ENCODE data around the gene PLCB3. TPM values are rescaled to one million over a fixed set of nuclear protein-coding genes. Genes with fewer than 3 reads are reported as not detected.
A peak's percentile ranks its signal among the peaks of the same experiment; 100 is the strongest.

PLCB3 gene
- polyA plus RNA-seq, 1 donor from 2014 or later, result 2.1 TPM

- Histone ChIP-seq H4K20me1 (ENCODE audit: insufficient read depth) (no peaks in the 10 kb centered on the region), H3K27me3 (ENCODE audit: insufficient read depth, low read depth, low read length) (peaks cover 45% of the 10 kb centered on the region), H3K36me3 (ENCODE audit: insufficient read depth, low read length) (no peaks in the 10 kb centered on the region), H3K79me2 (replicated peaks; ENCODE audit: insufficient read depth, low read length) (peaks cover 2% of the 10 kb centered on the region), H3K9ac (ENCODE audit: low read length) (no peak overlapping the region), H3K9me3 (ENCODE audit: low read length) (no peaks in the 10 kb centered on the region), H2AFZ (ENCODE audit: low read depth, low read length) (no peak overlapping the region), H3K4me3 (ENCODE audit: low read length) (no peak overlapping the region), H3K9me2 (ENCODE audit: insufficient read depth, low read length) (no peaks in the 10 kb centered on the region), H3K4me2 (ENCODE audit: low read length) (no peak overlapping the region), H3K27ac (ENCODE audit: low read length) (no peak overlapping the region), H3F3A (ENCODE audit: insufficient read depth, low read length, poor library complexity, severe bottlenecking) (no peaks in the 10 kb centered on the region)
- TF ChIP-seq RAD21 (conservative IDR thresholded peaks at IDR 0.05) (no peak), EZH2 (IDR thresholded peaks at IDR 0.05; ENCODE audit: borderline replicate concordance, insufficient read depth, low read length, poor library complexity, severe bottlenecking) (no peak), EP300 (conservative IDR thresholded peaks at IDR 0.05; ENCODE audit: poor library complexity, severe bottlenecking) (no peak), REST (IDR thresholded peaks at IDR 0.05; ENCODE audit: borderline replicate concordance) (no peak), SMC3 (conservative IDR thresholded peaks at IDR 0.05; ENCODE audit: poor library complexity) (no peak), MXI1 (conservative IDR thresholded peaks at IDR 0.05; ENCODE audit: poor library complexity, severe bottlenecking) (no peak), CTCF (IDR thresholded peaks at IDR 0.05; ENCODE audit: poor library complexity, severe bottlenecking) (no peak), POLR2AphosphoS5 (IDR thresholded peaks at IDR 0.05) (no peak), TAF1 (IDR thresholded peaks at IDR 0.05; ENCODE audit: low read depth) (no peak)
Measured at GRCh38 chr11:64289002-64289564, 37.8 kb downstream of the PLCB3 start.

- peak overlapping the region; percentile 68 for H3K9ac ChIP-seq (ENCODE audit: low read length)
- H3K4me3 ChIP-seq (ENCODE audit: low read length), result peak overlapping the region; percentile 69
- H3K36me3 ChIP-seq (ENCODE audit: insufficient read depth, low read length), result no peaks in the 10 kb centered on the region
- H3K9me3 ChIP-seq (ENCODE audit: low read length), result no peaks in the 10 kb centered on the region
- no peak for TF ChIP-seq RAD21 (conservative IDR thresholded peaks at IDR 0.05)
- no peak for TF ChIP-seq REST (IDR thresholded peaks at IDR 0.05; ENCODE audit: borderline replicate concordance)
- TF ChIP-seq CTCF (IDR thresholded peaks at IDR 0.05; ENCODE audit: poor library complexity, severe bottlenecking), result no peak
- TF ChIP-seq MXI1 (conservative IDR thresholded peaks at IDR 0.05; ENCODE audit: poor library complexity, severe bottlenecking), result no peak
- no peak for TF ChIP-seq SMC3 (conservative IDR thresholded peaks at IDR 0.05; ENCODE audit: poor library complexity)
- no peak for TF ChIP-seq EZH2 (IDR thresholded peaks at IDR 0.05; ENCODE audit: borderline replicate concordance, insufficient read depth, low read length, poor library complexity, severe bottlenecking)
- TF ChIP-seq EP300 (conservative IDR thresholded peaks at IDR 0.05; ENCODE audit: poor library complexity, severe bottlenecking), result no peak
- no peak for TF ChIP-seq POLR2AphosphoS5 (IDR thresholded peaks at IDR 0.05)
- no peak for TF ChIP-seq TAF1 (IDR thresholded peaks at IDR 0.05; ENCODE audit: low read depth)
- H4K20me1 ChIP-seq (ENCODE audit: insufficient read depth), result no peaks in the 10 kb centered on the region
- peak overlapping the region; percentile 39 for H3K4me2 ChIP-seq (ENCODE audit: low read length)
- H3K27me3 ChIP-seq (ENCODE audit: insufficient read depth, low read depth, low read length), result peaks cover 58% of the 10 kb centered on the region
- H2AFZ ChIP-seq (ENCODE audit: low read depth, low read length), result no peak overlapping the region
- no peaks in the 10 kb centered on the region for H3F3A ChIP-seq (ENCODE audit: insufficient read depth, low read length, poor library complexity, severe bottlenecking)
- no peaks in the 10 kb centered on the region for H3K9me2 ChIP-seq (ENCODE audit: insufficient read depth, low read length)
- no peaks in the 10 kb centered on the region for H3K79me2 ChIP-seq (replicated peaks; ENCODE audit: insufficient read depth, low read length)
- H3K27ac ChIP-seq (ENCODE audit: low read length), result no peak overlapping the region
Measured at GRCh38 chr11:64290352-64291261, 39.3 kb downstream of the PLCB3 start.
